Liver (tissue), 3 donors: ENCODE results near the gene CEND1.

Source experiments
- FOXA1 ChIP-seq: IDR thresholded peaks from 2 replicates; pipeline ENCODE4 v1.6.1; 2016; ENCODE audit warnings: antibody characterized with exemption
- FOXA2 ChIP-seq: IDR thresholded peaks from 2 replicates; pipeline ENCODE4 v1.6.1; 2016; ENCODE audit warnings: antibody characterized with exemption
- TAF1 ChIP-seq: conservative IDR thresholded peaks from 2 replicates; pipeline ENCODE4 v1.6.1; 2016; ENCODE audit warnings: antibody characterized with exemption, mild to moderate bottlenecking
- YY1 ChIP-seq: IDR thresholded peaks from 2 replicates; pipeline ENCODE4 v1.6.1; 2016; ENCODE audit warnings: antibody characterized with exemption, mild to moderate bottlenecking
- TF ChIP-seq, protein P1 (sequence below): fragments of 150-350 bp; IDR thresholded peaks from 2 replicates; pipeline ENCODE4 v1.5.1; 2017; ENCODE audit warnings: improper control_type of control experiment, low read depth, low read length; ENCODE audit not compliant: missing input control
- TF ChIP-seq, protein P2 (sequence below): IDR thresholded peaks from 2 replicates; pipeline ENCODE4 v1.6.1; 2016; ENCODE audit warnings: antibody characterized with exemption, mild to moderate bottlenecking
- donor health status: healthy.
- donor health status: healthy.

DNA sequence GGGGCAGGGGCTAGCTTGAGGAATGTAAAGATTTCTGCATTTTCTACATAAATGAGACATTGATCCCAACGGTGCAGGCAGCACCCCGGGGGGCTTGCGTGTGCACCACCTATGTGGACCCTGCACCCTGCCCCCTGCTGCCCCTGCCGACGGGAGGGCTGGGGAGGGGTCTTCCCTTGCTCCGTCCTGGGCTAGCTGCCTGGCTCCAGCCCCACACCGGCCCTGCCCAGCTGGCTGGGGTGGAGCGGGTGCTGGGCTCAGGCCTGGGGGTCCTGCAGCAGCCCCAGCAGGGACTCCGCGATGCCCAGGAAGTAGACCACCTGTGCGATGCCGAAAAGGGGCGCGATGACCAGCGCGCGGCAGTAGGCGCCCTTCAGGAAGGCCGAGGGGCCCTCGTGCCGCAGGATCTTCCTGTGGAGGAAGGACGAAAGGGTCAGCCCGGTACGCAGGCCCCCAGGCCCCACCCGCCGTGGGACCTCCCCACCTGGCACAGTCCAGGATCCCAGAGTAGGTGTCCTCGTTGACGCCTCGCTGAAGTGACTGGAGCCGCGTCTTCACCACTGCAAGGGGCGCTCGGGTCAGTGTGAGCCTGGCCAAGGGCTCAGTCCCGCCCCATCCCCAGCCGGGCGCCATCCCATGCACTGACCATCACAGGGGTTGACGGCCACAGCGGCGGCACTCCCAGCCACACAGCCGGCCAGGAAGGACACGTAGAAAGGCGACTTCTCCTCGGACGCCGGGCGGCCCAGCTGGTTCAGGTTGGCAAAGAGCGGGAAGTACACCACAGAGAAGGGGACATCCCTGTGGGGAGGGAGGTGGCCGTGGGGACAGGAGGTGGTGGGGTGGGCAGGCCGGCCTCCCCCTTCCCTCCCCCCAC is 2.0 kb upstream of the CEND1 start:
- TF ChIP-seq, protein P1, sequence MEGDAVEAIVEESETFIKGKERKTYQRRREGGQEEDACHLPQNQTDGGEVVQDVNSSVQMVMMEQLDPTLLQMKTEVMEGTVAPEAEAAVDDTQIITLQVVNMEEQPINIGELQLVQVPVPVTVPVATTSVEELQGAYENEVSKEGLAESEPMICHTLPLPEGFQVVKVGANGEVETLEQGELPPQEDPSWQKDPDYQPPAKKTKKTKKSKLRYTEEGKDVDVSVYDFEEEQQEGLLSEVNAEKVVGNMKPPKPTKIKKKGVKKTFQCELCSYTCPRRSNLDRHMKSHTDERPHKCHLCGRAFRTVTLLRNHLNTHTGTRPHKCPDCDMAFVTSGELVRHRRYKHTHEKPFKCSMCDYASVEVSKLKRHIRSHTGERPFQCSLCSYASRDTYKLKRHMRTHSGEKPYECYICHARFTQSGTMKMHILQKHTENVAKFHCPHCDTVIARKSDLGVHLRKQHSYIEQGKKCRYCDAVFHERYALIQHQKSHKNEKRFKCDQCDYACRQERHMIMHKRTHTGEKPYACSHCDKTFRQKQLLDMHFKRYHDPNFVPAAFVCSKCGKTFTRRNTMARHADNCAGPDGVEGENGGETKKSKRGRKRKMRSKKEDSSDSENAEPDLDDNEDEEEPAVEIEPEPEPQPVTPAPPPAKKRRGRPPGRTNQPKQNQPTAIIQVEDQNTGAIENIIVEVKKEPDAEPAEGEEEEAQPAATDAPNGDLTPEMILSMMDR: no peak
- TF ChIP-seq TAF1 (no peak), FOXA2 (no peak), YY1 (no peak), FOXA1 (no peak)
- TF ChIP-seq, protein P2, sequence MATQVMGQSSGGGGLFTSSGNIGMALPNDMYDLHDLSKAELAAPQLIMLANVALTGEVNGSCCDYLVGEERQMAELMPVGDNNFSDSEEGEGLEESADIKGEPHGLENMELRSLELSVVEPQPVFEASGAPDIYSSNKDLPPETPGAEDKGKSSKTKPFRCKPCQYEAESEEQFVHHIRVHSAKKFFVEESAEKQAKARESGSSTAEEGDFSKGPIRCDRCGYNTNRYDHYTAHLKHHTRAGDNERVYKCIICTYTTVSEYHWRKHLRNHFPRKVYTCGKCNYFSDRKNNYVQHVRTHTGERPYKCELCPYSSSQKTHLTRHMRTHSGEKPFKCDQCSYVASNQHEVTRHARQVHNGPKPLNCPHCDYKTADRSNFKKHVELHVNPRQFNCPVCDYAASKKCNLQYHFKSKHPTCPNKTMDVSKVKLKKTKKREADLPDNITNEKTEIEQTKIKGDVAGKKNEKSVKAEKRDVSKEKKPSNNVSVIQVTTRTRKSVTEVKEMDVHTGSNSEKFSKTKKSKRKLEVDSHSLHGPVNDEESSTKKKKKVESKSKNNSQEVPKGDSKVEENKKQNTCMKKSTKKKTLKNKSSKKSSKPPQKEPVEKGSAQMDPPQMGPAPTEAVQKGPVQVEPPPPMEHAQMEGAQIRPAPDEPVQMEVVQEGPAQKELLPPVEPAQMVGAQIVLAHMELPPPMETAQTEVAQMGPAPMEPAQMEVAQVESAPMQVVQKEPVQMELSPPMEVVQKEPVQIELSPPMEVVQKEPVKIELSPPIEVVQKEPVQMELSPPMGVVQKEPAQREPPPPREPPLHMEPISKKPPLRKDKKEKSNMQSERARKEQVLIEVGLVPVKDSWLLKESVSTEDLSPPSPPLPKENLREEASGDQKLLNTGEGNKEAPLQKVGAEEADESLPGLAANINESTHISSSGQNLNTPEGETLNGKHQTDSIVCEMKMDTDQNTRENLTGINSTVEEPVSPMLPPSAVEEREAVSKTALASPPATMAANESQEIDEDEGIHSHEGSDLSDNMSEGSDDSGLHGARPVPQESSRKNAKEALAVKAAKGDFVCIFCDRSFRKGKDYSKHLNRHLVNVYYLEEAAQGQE: no peak
